Skin of body (tissue), 2 donors: ENCODE measurements around the gene PINK1. TPM values are rescaled to one million over a fixed set of nuclear protein-coding genes. Genes with fewer than 3 reads are reported as not detected.

ENCODE experiments used
- DNase-seq: peaks from one replicate; lab custom pipeline; 2025; lab: John Stamatoyannopoulos, UW
- total RNA-seq: library from RNA; depleted of rRNA; stranded (reverse); fragments of >200 nt; gene quantifications from one replicate; pipeline ENCODE4 v1.2.3, GENCODE V29; 2014

PINK1 gene
- total RNA-seq, 1 donor from 2014 or later, result 33.5 TPM

- no peak for DNase-seq
Measured at GRCh38 chr1:20680269-20680668, 47.0 kb downstream of the PINK1 start.

GRCh38 chr1:20681999-20682398, 48.7 kb downstream of the PINK1 start:
- DNase-seq, result no peak

- no peak for DNase-seq
Measured at GRCh38 chr1:20682571-20683236, 49.4 kb downstream of the PINK1 start.

- DNase-seq, result no peak
Measured at GRCh38 chr1:20683614-20684013, 50.4 kb downstream of the PINK1 start.

- no peak for DNase-seq
Measured at GRCh38 chr1:20684050-20684620, 50.9 kb downstream of the PINK1 start.

GRCh38 chr1:20684651-20685050, 51.4 kb downstream of the PINK1 start:
- no peak for DNase-seq

GRCh38 chr1:20685099-20685662, 51.9 kb downstream of the PINK1 start:
- DNase-seq, result peak; percentile 9

- no peak for DNase-seq
Measured at GRCh38 chr1:20685741-20686140, 52.5 kb downstream of the PINK1 start.

GRCh38 chr1:20686883-20687725, 53.8 kb downstream of the PINK1 start:
- no peak for DNase-seq

GRCh38 chr1:20689645-20690056, 56.4 kb downstream of the PINK1 start:
- DNase-seq, result no peak

GRCh38 chr1:20691872-20692271, 58.6 kb downstream of the PINK1 start:
- no peak for DNase-seq

- no peak for DNase-seq
Measured at GRCh38 chr1:20693623-20694022, 60.4 kb downstream of the PINK1 start.

GRCh38 chr1:20695515-20695914, 62.3 kb downstream of the PINK1 start:
- DNase-seq, result no peak

GRCh38 chr1:20696397-20697333, 63.4 kb downstream of the PINK1 start:
- peak; percentile 69 for DNase-seq

GRCh38 chr1:20697563-20697962, 64.3 kb downstream of the PINK1 start:
- DNase-seq, result no peak

GRCh38 chr1:20698195-20698910, 65.1 kb downstream of the PINK1 start:
- DNase-seq, result no peak

GRCh38 chr1:20699558-20699957, 66.3 kb downstream of the PINK1 start:
- no peak for DNase-seq

- no peak for DNase-seq
Measured at GRCh38 chr1:20700636-20701215, 67.5 kb downstream of the PINK1 start.
